GM12891 (cell line): ENCODE results near the gene SDE2.

ENCODE experiments used
- DNase-seq: peaks from one replicate; pipeline ENCODE4 v3.0.0; 2011; ENCODE audit warnings: low spot score; ENCODE audit not compliant: insufficient read length
- FAIRE-seq: peaks from 2 replicates; lab custom pipeline; 2011; peaks lifted over from hg19 to GRCh38; lab: Jason Lieb, UNC
- PAX5 ChIP-seq: IDR thresholded peaks from 2 replicates; pipeline ENCODE4 v1.6.1; 2011; ENCODE audit warnings: low read length, moderate library complexity, mild to moderate bottlenecking; ENCODE audit not compliant: insufficient read depth, severe bottlenecking
- POLR2A ChIP-seq: IDR thresholded peaks from 2 replicates; pipeline ENCODE4 v1.6.1; 2011; ENCODE audit warnings: low read depth, low read length, control low read depth
- POLR2AphosphoS5 ChIP-seq: IDR thresholded peaks from 2 replicates; pipeline ENCODE4 v1.6.1; 2011; ENCODE audit warnings: low read depth, low read length, control low read depth
- POU2F2 ChIP-seq: IDR thresholded peaks from 2 replicates; pipeline ENCODE4 v1.6.1; 2011; ENCODE audit warnings: low read depth, mild to moderate bottlenecking, control low read depth, low read length, moderate library complexity
- SPI1 ChIP-seq: IDR thresholded peaks from 2 replicates; pipeline ENCODE4 v1.6.1; 2011; ENCODE audit warnings: low read depth, low read length, control low read depth
- TAF1 ChIP-seq: IDR thresholded peaks from 2 replicates; pipeline ENCODE4 v1.6.1; 2011; ENCODE audit warnings: low read depth, low read length, control low read depth

SDE2 gene

GRCh38 chr1:225999912-226000337, 782 bp upstream of the SDE2 start:
- FAIRE-seq = no peak
- DNase-seq = no peak
- no peak for TF ChIP-seq SPI1
- 0 out of 2 replicates have a peak, but pooled peaks have one; percentile 50 for TF ChIP-seq POU2F2

GRCh38 chr1:225998560-225999226, 450 bp downstream of the SDE2 start:
- FAIRE-seq = no peak

GRCh38 chr1:225996946-225997545, 2.1 kb downstream of the SDE2 start:
- TF ChIP-seq PAX5 (no peak), POLR2AphosphoS5 (no peak), SPI1 (no peak), POLR2A (no peak), POU2F2 (no peak), TAF1 (no peak)
- FAIRE-seq = no peak
- no peak for DNase-seq

More at GRCh38 chr1:225998560-225999226, 450 bp downstream of the SDE2 start:
- no peak for DNase-seq
- no peak for TF ChIP-seq TAF1

- no peak for FAIRE-seq
- TF ChIP-seq SPI1 (no peak), PAX5 (no peak), POLR2A (no peak), POU2F2 (no peak), POLR2AphosphoS5 (no peak), TAF1 (no peak)
- no peak for DNase-seq
Observed at GRCh38 chr1:225995919-225996864, 3.0 kb downstream of the SDE2 start.

GRCh38 chr1:225990705-225991464, 8.3 kb downstream of the SDE2 start:
- peak; percentile 45 for FAIRE-seq
- DNase-seq = no peak
- TF ChIP-seq SPI1 (no peak), POU2F2 (no peak), PAX5 (peak; percentile 27), TAF1 (no peak), POLR2AphosphoS5 (no peak)

GRCh38 chr1:225987491-225988316, 11.4 kb downstream of the SDE2 start:
- DNase-seq (no peak), FAIRE-seq (peak; percentile 56)
- TF ChIP-seq POLR2A (no peak), TAF1 (no peak), POU2F2 (no peak), SPI1 (no peak), POLR2AphosphoS5 (no peak), PAX5 (no peak)

GRCh38 chr1:225981714-225982113, 17.4 kb downstream of the SDE2 start:
- no peak for TF ChIP-seq POU2F2
- no peak for TF ChIP-seq SPI1
- TF ChIP-seq TAF1 = no peak
- DNase-seq (no peak), FAIRE-seq (no peak)

GRCh38 chr1:225980005-225980836, 18.9 kb downstream of the SDE2 start:
- TF ChIP-seq POU2F2 (no peak), SPI1 (no peak), POLR2AphosphoS5 (no peak), PAX5 (no peak), POLR2A (no peak), TAF1 (no peak)
- no peak for FAIRE-seq
- DNase-seq = no peak
